Measurements from ENCODE around the gene RRAS2. TPM values are rescaled to one million over a fixed set of nuclear protein-coding genes. Genes with fewer than 3 reads are reported as not detected.

RRAS2 gene
- polyA plus RNA-seq, 3 donors: 0.19 to 0.31 TPM; not detected in 1

- Histone ChIP-seq H4K20me1 (ENCODE audit: insufficient read depth, low read length) (no peaks in the 10 kb centered on the region), H3K9ac (ENCODE audit: insufficient read depth, low read length, poor library complexity, severe bottlenecking) (no peak overlapping the region), H3K4me3 (replicated peaks in 1 of 3; ENCODE audit: low read depth in 2 of 3, low read length in 3 of 3) (no peak overlapping the region), H3K79me2 (ENCODE audit: insufficient read depth, low read length) (no peaks in the 10 kb centered on the region), H2AFZ (ENCODE audit: insufficient read depth, low read depth, low read length, poor library complexity, severe bottlenecking) (no peak overlapping the region), H3K4me1 (ENCODE audit: control insufficient read depth in 1 of 2, insufficient read depth in 2 of 2, low read length in 2 of 2) (peaks cover 0 to under 1% of the 10 kb centered on the region in 2 donors), H3K27ac (ENCODE audit: low read depth in 1 of 2, low read length in 2 of 2) (no peak overlapping the region), H3K4me2 (replicated peaks; ENCODE audit: extremely low read depth, low read length, poor library complexity, severe bottlenecking) (no peak overlapping the region), H3K27me3 (ENCODE audit: control insufficient read depth in 2 of 2, insufficient read depth in 2 of 2, low read length in 2 of 2) (peaks cover 1 to 3% of the 10 kb centered on the region in 2 donors), H3K36me3 (replicated peaks in 1 of 2; ENCODE audit: control insufficient read depth in 1 of 2, insufficient read depth in 2 of 2, low read length in 2 of 2) (no peaks in the 10 kb centered on the region), H3K9me3 (replicated peaks in 1 of 2; ENCODE audit: control insufficient read depth in 1 of 2, insufficient read depth in 1 of 2, low read length in 2 of 2) (no peaks in the 10 kb centered on the region)
- WGBS (ENCODE audit: insufficient coverage): 89% methylated on average over 1 of the region's 2 CpGs
- Mint-ChIP-seq H3K4me3 (no peak overlapping the region), H3K9me3 (peaks cover 0 to 1% (median 0%) of the 10 kb centered on the region in 7 donors), H3K27ac (no peak overlapping the region), H3K36me3 (no peaks in the 10 kb centered on the region), H3K4me1 (peaks cover 1% of the 10 kb centered on the region), H3K27me3 (ENCODE audit: low read depth in 3 of 3) (peaks cover 19 to 26% (median 22%) of the 10 kb centered on the region in 3 donors)
- DNase-seq: no peak
- no peak for TF ChIP-seq CTCF (IDR thresholded peaks at IDR 0.05)
- intact Hi-C loops (cut with micrococcal nuclease): no loop called here
Observed at GRCh38 chr11:14264966-14265365, 94.0 kb downstream of the RRAS2 start.

GRCh38 chr11:14262271-14262846 lies 96.6 kb downstream of the RRAS2 start:
- H3K4me3 ChIP-seq (replicated peaks in 1 of 3; ENCODE audit: low read depth in 2 of 3, low read length in 3 of 3): no peak overlapping the region
- no peak overlapping the region for H3K9ac ChIP-seq (ENCODE audit: insufficient read depth, low read length, poor library complexity, severe bottlenecking)
- no peak overlapping the region for H3K4me3 Mint-ChIP-seq
- no peaks in the 10 kb centered on the region for H3K4me1 Mint-ChIP-seq
- H3K27ac Mint-ChIP-seq: no peak overlapping the region
- peaks cover 25% of the 10 kb centered on the region in 3 donors for H3K27me3 Mint-ChIP-seq (ENCODE audit: low read depth in 3 of 3)
- H3K9me3 Mint-ChIP-seq: peaks cover 0 to 1% (median 0%) of the 10 kb centered on the region in 7 donors
- H2AFZ ChIP-seq (ENCODE audit: insufficient read depth, low read depth, low read length, poor library complexity, severe bottlenecking): no peak overlapping the region
- no peak overlapping the region for H3K4me2 ChIP-seq (replicated peaks; ENCODE audit: extremely low read depth, low read length, poor library complexity, severe bottlenecking)
- no peaks in the 10 kb centered on the region for H3K79me2 ChIP-seq (ENCODE audit: insufficient read depth, low read length)
- intact Hi-C loops (cut with micrococcal nuclease): no loop called here
- H3K36me3 Mint-ChIP-seq: no peaks in the 10 kb centered on the region
- H3K9me3 ChIP-seq (replicated peaks in 1 of 2; ENCODE audit: control insufficient read depth in 1 of 2, insufficient read depth in 1 of 2, low read length in 2 of 2): no peaks in the 10 kb centered on the region
- H3K4me1 ChIP-seq (ENCODE audit: control insufficient read depth in 1 of 2, insufficient read depth in 2 of 2, low read length in 2 of 2): no peaks in the 10 kb centered on the region
- no peaks in the 10 kb centered on the region for H3K36me3 ChIP-seq (replicated peaks in 1 of 2; ENCODE audit: control insufficient read depth in 1 of 2, insufficient read depth in 2 of 2, low read length in 2 of 2)
- no peaks in the 10 kb centered on the region for H3K27me3 ChIP-seq (ENCODE audit: control insufficient read depth in 2 of 2, insufficient read depth in 2 of 2, low read length in 2 of 2)
- no peak for TF ChIP-seq CTCF (IDR thresholded peaks at IDR 0.05)
- no peaks in the 10 kb centered on the region for H4K20me1 ChIP-seq (ENCODE audit: insufficient read depth, low read length)
- no peak for DNase-seq
- 92% methylated on average over 7 of the region's 8 CpGs for WGBS (ENCODE audit: insufficient coverage)
- no peak overlapping the region for H3K27ac ChIP-seq (ENCODE audit: low read depth in 1 of 2, low read length in 2 of 2)

Measured in CD14-positive monocyte (primary cell).